Neural cell (in vitro differentiated cells): ENCODE results near the gene LILRB2. TPM values are rescaled to one million over a fixed set of nuclear protein-coding genes. Genes with fewer than 3 reads are reported as not detected.

Experiments used
- H2AFZ ChIP-seq: fragments of 200-600, 300-800 bp; sonication (generic), shearing (Covaris generic); 2 replicates; pipeline ENCODE4 v1.6.0; 2014; ENCODE audit warnings: low read depth, mild to moderate bottlenecking, antibody characterized with exemption, low read length, moderate library complexity
- H3F3A ChIP-seq: fragments of 200-600 bp; shearing (Covaris generic); 2 replicates; pipeline ENCODE4 v1.6.1; 2016; ENCODE audit warnings: mild to moderate bottlenecking, moderate library complexity, mixed read lengths, antibody characterized with exemption, low read length; ENCODE audit not compliant: insufficient read depth, poor library complexity, severe bottlenecking
- H3K27ac ChIP-seq: fragments of 200-600, 300-800 bp; sonication (generic), shearing (Covaris generic); 2 replicates; pipeline ENCODE4 v1.5.1; 2014; ENCODE audit warnings: mild to moderate bottlenecking, low read length, moderate library complexity
- H3K27me3 ChIP-seq: fragments of 300-800, 200-600 bp; sonication (generic), shearing (Covaris generic); 2 replicates; pipeline ENCODE4 v1.6.0; 2014; ENCODE audit warnings: mild to moderate bottlenecking, low read depth, low read length, moderate library complexity; ENCODE audit not compliant: insufficient read depth
- H3K36me3 ChIP-seq: fragments of 300-800, 200-600 bp; sonication (generic), shearing (Covaris generic); 2 replicates; pipeline ENCODE4 v1.5.1; 2014; ENCODE audit warnings: mild to moderate bottlenecking, antibody characterized with exemption, low read length, moderate library complexity; ENCODE audit not compliant: insufficient read depth
- H3K4me2 ChIP-seq: fragments of 300-800, 200-600 bp; sonication (generic), shearing (Covaris generic); 2 replicates; pipeline ENCODE4 v1.6.0; 2014; ENCODE audit warnings: mild to moderate bottlenecking, low read length
- H3K4me3 ChIP-seq: fragments of 300-800, 200-600 bp; sonication (generic), shearing (Covaris generic); 2 replicates; pipeline ENCODE4 v1.5.1; 2014; ENCODE audit warnings: mild to moderate bottlenecking, low read length, moderate library complexity
- H3K79me2 ChIP-seq: fragments of 200-600 bp; shearing (Covaris generic); replicated peaks from 2 replicates; pipeline ENCODE4 v1.6.0; 2014; ENCODE audit warnings: mild to moderate bottlenecking, low read length, moderate library complexity; ENCODE audit not compliant: insufficient read depth
- H3K9ac ChIP-seq: fragments of 300-800, 200-600 bp; sonication (generic), shearing (Covaris generic); 2 replicates; pipeline ENCODE4 v1.6.1; 2016; ENCODE audit warnings: mild to moderate bottlenecking, low read length, mixed read lengths
- H3K9me2 ChIP-seq: fragments of 200-600 bp; shearing (Covaris generic); 2 replicates; pipeline ENCODE4 v1.6.1; 2016; ENCODE audit warnings: mild to moderate bottlenecking, low read length, mixed read lengths; ENCODE audit not compliant: insufficient read depth
- H3K9me3 ChIP-seq: fragments of 200-600, 300-800 bp; sonication (generic), shearing (Covaris generic); 2 replicates; pipeline ENCODE4 v1.6.1; 2016; ENCODE audit warnings: mild to moderate bottlenecking, mixed run types, low read length, moderate library complexity, mixed read lengths
- H4K20me1 ChIP-seq: fragments of 200-600 bp; shearing (Covaris generic); 2 replicates; pipeline ENCODE4 v1.6.1; 2016; ENCODE audit warnings: mild to moderate bottlenecking, mixed run types; ENCODE audit not compliant: insufficient read depth
- CTCF ChIP-seq: fragments of 450-650 bp; IDR thresholded peaks from 2 replicates; pipeline ENCODE4 v1.5.1; 2014; ENCODE audit warnings: antibody characterized with exemption, mild to moderate bottlenecking, moderate library complexity; ENCODE audit not compliant: poor library complexity, severe bottlenecking
- EP300 ChIP-seq: fragments of 450-650 bp; conservative IDR thresholded peaks from 2 replicates; pipeline ENCODE4 v1.6.1; 2014; ENCODE audit warnings: antibody characterized with exemption, mild to moderate bottlenecking, moderate library complexity; ENCODE audit not compliant: poor library complexity, severe bottlenecking
- EZH2 ChIP-seq: fragments of 200-600, 300-800 bp; shearing (Covaris generic), sonication (generic); IDR thresholded peaks from 2 replicates; pipeline ENCODE4 v1.6.1; 2014; ENCODE audit warnings: antibody characterized with exemption, low read length, borderline replicate concordance, mild to moderate bottlenecking; ENCODE audit not compliant: insufficient read depth, poor library complexity, severe bottlenecking
- MXI1 ChIP-seq: fragments of 450-650 bp; conservative IDR thresholded peaks from 2 replicates; pipeline ENCODE4 v1.6.1; 2014; ENCODE audit warnings: antibody characterized with exemption, mild to moderate bottlenecking; ENCODE audit not compliant: poor library complexity, severe bottlenecking
- POLR2AphosphoS5 ChIP-seq: IDR thresholded peaks from 2 replicates; pipeline ENCODE4 v1.6.1; 2012
- RAD21 ChIP-seq: fragments of 450-650 bp; conservative IDR thresholded peaks from 2 replicates; pipeline ENCODE4 v1.6.1; 2014; ENCODE audit warnings: antibody characterized with exemption, mild to moderate bottlenecking, moderate library complexity
- REST ChIP-seq: IDR thresholded peaks from 2 replicates; pipeline ENCODE4 v1.6.1; 2012; ENCODE audit warnings: borderline replicate concordance
- SMC3 ChIP-seq: fragments of 450-650 bp; conservative IDR thresholded peaks from 2 replicates; pipeline ENCODE4 v1.6.1; 2014; ENCODE audit warnings: antibody characterized with exemption, mild to moderate bottlenecking, moderate library complexity; ENCODE audit not compliant: poor library complexity
- TAF1 ChIP-seq: IDR thresholded peaks from 2 replicates; pipeline ENCODE4 v1.6.1; 2012; ENCODE audit warnings: low read depth
- polyA plus RNA-seq: library from polyadenylated mRNA; depleted of rRNA; stranded (reverse); fragments of >200 nt; gene quantifications from 2 replicates; pipeline ENCODE4 v1.2.3, GENCODE V29; 2014

The LILRB2 gene
- polyA plus RNA-seq, 1 donor from 2014 or later, result not detected

GRCh38 chr19:54325631-54326030, 44.7 kb upstream of the LILRB2 start:
- no peaks in the 10 kb centered on the region for H3K27me3 ChIP-seq
- H3K4me3 ChIP-seq, result no peak overlapping the region
- no peak overlapping the region for H2AFZ ChIP-seq
- H3K79me2 ChIP-seq, result no peaks in the 10 kb centered on the region
- no peak overlapping the region for H3K4me2 ChIP-seq
- H3K27ac ChIP-seq, result no peak overlapping the region
- TF ChIP-seq EZH2, result no peak
- TF ChIP-seq TAF1, result no peak
- TF ChIP-seq CTCF, result no peak
- no peak for TF ChIP-seq MXI1
- TF ChIP-seq REST, result no peak
- no peak for TF ChIP-seq RAD21
- TF ChIP-seq SMC3, result no peak
- no peak for TF ChIP-seq POLR2AphosphoS5
- TF ChIP-seq EP300, result no peak
- H3K36me3 ChIP-seq, result no peaks in the 10 kb centered on the region
- no peaks in the 10 kb centered on the region for H4K20me1 ChIP-seq
- no peaks in the 10 kb centered on the region for H3K9me3 ChIP-seq
- H3F3A ChIP-seq, result no peaks in the 10 kb centered on the region
- H3K9me2 ChIP-seq, result no peaks in the 10 kb centered on the region
- no peak overlapping the region for H3K9ac ChIP-seq

GRCh38 chr19:54325194-54325621, 44.3 kb upstream of the LILRB2 start:
- TF ChIP-seq EZH2 (no peak), SMC3 (peak; percentile 73), CTCF (peak; percentile 74), POLR2AphosphoS5 (no peak), RAD21 (peak; percentile 54), TAF1 (no peak), REST (no peak), MXI1 (no peak)
- no peaks in the 10 kb centered on the region for H3K36me3 ChIP-seq
- no peaks in the 10 kb centered on the region for H4K20me1 ChIP-seq
- H3K4me3 ChIP-seq, result no peak overlapping the region
- no peak overlapping the region for H2AFZ ChIP-seq
- H3K9me2 ChIP-seq, result no peaks in the 10 kb centered on the region
- H3K27me3 ChIP-seq, result no peaks in the 10 kb centered on the region
- no peaks in the 10 kb centered on the region for H3F3A ChIP-seq
- H3K79me2 ChIP-seq, result no peaks in the 10 kb centered on the region
- H3K9ac ChIP-seq, result no peak overlapping the region
- no peak overlapping the region for H3K27ac ChIP-seq
- no peaks in the 10 kb centered on the region for H3K9me3 ChIP-seq
- no peak overlapping the region for H3K4me2 ChIP-seq
